Measurements from ENCODE around the gene KCNA1.

Gene KCNA1

DNA sequence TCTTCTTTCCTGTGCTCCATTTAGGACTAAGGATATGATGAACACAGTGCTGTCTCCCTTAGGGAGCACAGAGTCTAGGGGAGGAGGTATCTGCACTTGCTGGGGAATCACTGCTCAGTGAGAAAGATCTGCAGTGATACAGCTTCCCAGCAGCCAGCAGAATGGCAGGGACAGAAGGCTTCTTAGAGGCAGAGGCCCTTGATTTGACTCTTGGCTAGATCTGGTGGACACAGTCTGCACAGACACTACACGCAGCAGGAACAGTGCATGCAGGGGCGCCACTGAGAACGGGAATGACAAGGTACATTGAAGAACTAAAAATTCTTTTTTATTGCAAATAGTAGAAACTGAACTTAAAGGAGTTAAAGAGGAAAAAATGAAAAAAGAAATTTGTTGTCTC, 51.6 kb downstream of the KCNA1 start:
- DNase-seq: no peak

DNA sequence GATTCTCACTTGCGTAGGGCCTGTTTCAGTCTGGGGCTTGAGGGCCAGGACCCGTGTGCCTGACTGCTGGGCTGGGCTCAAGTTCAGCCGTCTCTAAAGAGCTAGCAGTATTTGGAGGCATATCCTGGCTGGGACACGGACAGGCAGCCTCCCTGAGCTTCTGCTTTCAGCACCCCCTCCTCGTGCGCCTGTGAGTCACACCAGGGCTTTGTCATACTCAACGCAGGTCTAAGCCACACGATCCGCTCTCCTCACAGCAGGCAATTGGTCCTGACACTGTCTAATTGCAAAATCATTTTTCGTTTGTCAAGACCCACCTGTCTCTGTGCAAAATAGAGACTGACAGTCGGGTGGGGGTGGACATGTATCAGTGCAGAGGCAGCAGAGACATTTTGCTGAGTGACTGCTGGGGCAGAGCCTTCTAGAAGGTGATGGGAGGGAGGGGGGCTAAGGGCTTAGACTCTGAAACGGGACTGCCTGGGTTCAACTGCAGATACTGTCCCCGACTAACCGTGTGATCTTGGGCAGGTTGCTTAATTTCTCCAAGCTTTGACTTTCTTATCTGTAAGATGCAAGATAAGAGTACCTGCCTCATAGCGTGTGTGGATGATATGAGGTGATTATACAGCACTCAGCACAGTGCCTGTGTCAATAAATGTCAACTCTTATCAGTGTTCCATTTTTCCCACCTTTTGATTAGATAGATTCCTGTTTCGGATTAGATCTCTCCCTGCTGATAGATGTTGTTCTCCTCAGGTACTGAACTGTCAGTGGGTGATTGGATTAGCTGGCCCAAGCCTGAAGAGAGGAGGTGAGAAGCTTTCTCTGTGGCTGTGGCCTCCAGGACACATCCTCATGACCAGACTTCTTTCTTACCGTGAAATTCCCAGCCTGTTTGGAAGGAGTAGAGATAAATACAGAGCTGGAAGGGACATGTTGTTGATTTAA, 53.1 kb downstream of the KCNA1 start:
- no peak for DNase-seq

Measured in activated CD4-positive, CD25-positive, alpha-beta regulatory T cell treated with anti-CD3 and anti-CD28 coated beads, Interleukin-2, amount 50 U/mL, for 72 hours (primary cell).